Measurements from ENCODE around the gene DARS2. TPM values are rescaled to one million over a fixed set of nuclear protein-coding genes. Genes with fewer than 3 reads are reported as not detected.

DARS2 gene
- total RNA-seq, 2 donors from 2014 or later = 11.3 to 18.1 TPM

- intact Hi-C loops (cut with DNase I) = no loop called here
- DNase-seq (ENCODE audit: low spot score) = peak; percentile 91
- TF ChIP-seq CTCF (IDR thresholded peaks at IDR 0.05) = no peak
- TF ChIP-seq POLR2A (IDR thresholded peaks at IDR 0.05) = peak; percentile 54
- Histone ChIP-seq H3K27ac (peak within 1 kb of the TSS; percentile 98 to 99), H3K9me3 (no peaks in the 10 kb centered on the region), H3K36me3 (no peaks in the 10 kb centered on the region), H3K27me3 (replicated peaks; ENCODE audit: insufficient read depth) (no peaks in the 10 kb centered on the region), H3K4me1 (replicated peaks) (peaks cover 10% of the 10 kb centered on the region), H3K4me3 (peak within 1 kb of the TSS; percentile 79 to 97)
- WGBS = under 1% methylated on average over 41 of the region's 53 CpGs
These were observed 44.0 kb downstream of the DARS2 start, which contains the start of gene ZBTB37 for GRCh38 chr1:173868266-173869020. TSS of gene ZBTB37 (plus strand) at chr1:173868380. CDS start at chr1:173870226, 1,846 bp downstream.

- TF ChIP-seq POLR2A (IDR thresholded peaks at IDR 0.05) (no peak), CTCF (IDR thresholded peaks at IDR 0.05) (no peak), POLR2AphosphoS5 (IDR thresholded peaks at IDR 0.05) (no peak)
- 3% methylated on average over 5 of the region's 5 CpGs for WGBS
- intact Hi-C loops (cut with DNase I) = no loop called here
- peak overlapping the region; percentile 98 to 99 for H3K27ac ChIP-seq
- H3K36me3 ChIP-seq = no peaks in the 10 kb centered on the region
- peak overlapping the region; percentile 79 to 97 for H3K4me3 ChIP-seq
- no peaks in the 10 kb centered on the region for H3K27me3 ChIP-seq (replicated peaks; ENCODE audit: insufficient read depth)
- no peaks in the 10 kb centered on the region for H3K9me3 ChIP-seq
- DNase-seq (ENCODE audit: low spot score) = no peak
- H3K4me1 ChIP-seq (replicated peaks) = peaks cover 10% of the 10 kb centered on the region
These were observed 44.5 kb downstream of the DARS2 start for GRCh38 chr1:173869021-173869359.

- intact Hi-C loops (cut with DNase I) = no loop called here
- 86% methylated on average over 15 of the region's 15 CpGs for WGBS
- TF ChIP-seq POLR2A (IDR thresholded peaks at IDR 0.05) (no peak), CTCF (IDR thresholded peaks at IDR 0.05) (no peak), POLR2AphosphoS5 (IDR thresholded peaks at IDR 0.05) (no peak)
- Histone ChIP-seq H3K9me3 (no peaks in the 10 kb centered on the region), H3K27ac (no peak overlapping the region), H3K36me3 (no peaks in the 10 kb centered on the region), H3K4me3 (no peak overlapping the region), H3K4me1 (replicated peaks) (peaks cover 8% of the 10 kb centered on the region), H3K27me3 (replicated peaks; ENCODE audit: insufficient read depth) (no peaks in the 10 kb centered on the region)
- DNase-seq (ENCODE audit: low spot score) = no peak
These were observed 46.0 kb downstream of the DARS2 start for GRCh38 chr1:173870252-173871075.

GRCh38 chr1:173871091-173871490 lies 46.6 kb downstream of the DARS2 start:
- Histone ChIP-seq H3K4me1 (replicated peaks) (peaks cover 8% of the 10 kb centered on the region), H3K4me3 (no peak overlapping the region), H3K36me3 (no peaks in the 10 kb centered on the region), H3K9me3 (no peaks in the 10 kb centered on the region), H3K27ac (no peak overlapping the region), H3K27me3 (replicated peaks; ENCODE audit: insufficient read depth) (no peaks in the 10 kb centered on the region)
- intact Hi-C loops (cut with DNase I) = no loop called here
- DNase-seq (ENCODE audit: low spot score) = no peak
- WGBS = 79% methylated on average over 5 of the region's 5 CpGs
- no peak for TF ChIP-seq POLR2AphosphoS5 (IDR thresholded peaks at IDR 0.05)
- TF ChIP-seq POLR2A (IDR thresholded peaks at IDR 0.05) = no peak
- no peak for TF ChIP-seq CTCF (IDR thresholded peaks at IDR 0.05)
